ENCODE results near the gene DOCK8. TPM values are rescaled to one million over a fixed set of nuclear protein-coding genes. Genes with fewer than 3 reads are reported as not detected.
"Not testable (repeated sequence)": the region's sequence is repeated elsewhere in the genome, so short reads cannot be mapped to it uniquely, and the experiment has no call there.

DOCK8 gene
- total and polyA plus RNA-seq, 2 donors: 54.5 to 60.4 TPM

DNA sequence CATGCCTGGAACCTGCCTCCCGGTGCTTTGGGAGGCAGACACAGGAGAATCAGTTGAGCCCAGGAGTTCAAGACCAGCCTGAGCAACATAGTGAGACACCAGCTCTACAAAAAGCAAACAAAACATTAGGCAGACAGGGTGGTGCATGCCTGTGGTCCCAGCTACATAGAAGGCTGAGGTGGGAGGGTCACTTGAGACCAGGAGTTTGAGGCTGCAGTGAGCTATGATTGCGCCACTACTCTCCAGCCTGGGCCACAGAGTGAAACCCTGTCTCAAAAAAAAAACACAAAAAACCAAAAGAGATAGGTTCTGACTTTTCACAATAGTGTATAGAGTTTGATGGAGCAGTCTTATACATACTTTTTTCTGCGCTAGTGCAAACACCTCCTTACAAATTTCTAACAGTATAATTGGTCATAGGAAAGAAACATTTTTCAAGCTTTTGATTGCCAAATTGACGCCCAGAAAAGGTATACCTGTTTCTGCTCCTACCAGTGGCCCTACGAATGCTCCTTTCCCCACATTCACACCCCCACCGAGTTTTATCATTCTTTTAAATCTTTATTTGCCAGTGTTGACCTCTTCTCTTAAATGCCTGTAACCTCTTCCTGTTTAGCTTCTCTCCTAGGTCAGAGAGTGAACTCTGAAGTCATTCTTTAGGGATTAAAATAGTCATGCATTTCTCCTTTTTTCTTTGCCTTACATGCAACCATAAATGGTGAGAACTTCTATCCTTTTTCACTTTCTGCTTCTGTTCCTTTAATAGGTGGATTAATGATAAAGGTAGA lies 7.5 kb downstream of the DOCK8 start:
- Histone ChIP-seq H3K4me1 (ENCODE audit: control insufficient read depth in 2 of 2, insufficient read depth in 2 of 2, low read length in 2 of 2) (peaks cover 0 to 5% of the 10 kb centered on the region in 2 donors), H3K27me3 (ENCODE audit: control insufficient read depth in 2 of 2, insufficient read depth in 1 of 2, low read length in 1 of 2) (no peaks in the 10 kb centered on the region), H3K27ac (ENCODE audit: low read depth in 1 of 2, low read length in 1 of 2) (no peak overlapping the region), H3K9me3 (ENCODE audit: control insufficient read depth in 2 of 2, insufficient read depth in 1 of 2, low read length in 1 of 2) (no peaks in the 10 kb centered on the region), H3K4me3 (ENCODE audit: low read length in 2 of 2) (no peak overlapping the region), H3K36me3 (ENCODE audit: control insufficient read depth in 2 of 2, insufficient read depth in 2 of 2, low read length in 1 of 2) (no peaks in the 10 kb centered on the region)
- no peak for DNase-seq (ENCODE audit: low read depth in 6 of 9, low spot score in 9 of 9)
- 74% methylated on average over 6 of the region's 6 CpGs for WGBS

DNA sequence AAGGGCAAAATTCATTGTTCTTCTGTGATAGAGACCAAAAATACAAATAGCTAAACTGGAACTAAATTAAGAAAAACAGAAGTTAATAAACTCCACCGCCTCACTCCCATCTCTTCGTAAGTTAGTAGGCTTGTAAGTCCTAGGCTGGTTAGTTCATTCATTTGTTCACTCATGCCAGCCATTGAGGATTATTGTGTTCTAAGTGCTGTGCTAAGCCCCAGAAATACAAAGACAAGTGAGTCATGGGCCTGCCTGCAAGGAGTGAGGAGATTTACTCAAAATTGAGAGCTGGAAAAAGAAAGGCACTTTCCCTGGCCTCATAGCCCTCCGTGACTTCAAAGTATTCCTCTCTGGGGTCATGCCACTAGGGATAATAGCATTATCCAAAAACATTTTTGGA lies 8.5 kb downstream of the DOCK8 start:
- Histone ChIP-seq H3K36me3 (ENCODE audit: control insufficient read depth in 2 of 2, insufficient read depth in 2 of 2, low read length in 1 of 2) (no peaks in the 10 kb centered on the region), H3K9me3 (ENCODE audit: control insufficient read depth in 2 of 2, insufficient read depth in 1 of 2, low read length in 1 of 2) (no peaks in the 10 kb centered on the region), H3K27me3 (ENCODE audit: control insufficient read depth in 2 of 2, insufficient read depth in 1 of 2, low read length in 1 of 2) (no peaks in the 10 kb centered on the region), H3K4me3 (ENCODE audit: low read length in 2 of 2) (no peak overlapping the region), H3K27ac (ENCODE audit: low read depth in 1 of 2, low read length in 1 of 2) (no peak overlapping the region), H3K4me1 (ENCODE audit: control insufficient read depth in 2 of 2, insufficient read depth in 2 of 2, low read length in 2 of 2) (peaks cover 0 to 5% of the 10 kb centered on the region in 2 donors)
- DNase-seq (ENCODE audit: low read depth in 6 of 9, low spot score in 9 of 9): no peak
- WGBS: 82% methylated on average over 3 of the region's 3 CpGs

DNA sequence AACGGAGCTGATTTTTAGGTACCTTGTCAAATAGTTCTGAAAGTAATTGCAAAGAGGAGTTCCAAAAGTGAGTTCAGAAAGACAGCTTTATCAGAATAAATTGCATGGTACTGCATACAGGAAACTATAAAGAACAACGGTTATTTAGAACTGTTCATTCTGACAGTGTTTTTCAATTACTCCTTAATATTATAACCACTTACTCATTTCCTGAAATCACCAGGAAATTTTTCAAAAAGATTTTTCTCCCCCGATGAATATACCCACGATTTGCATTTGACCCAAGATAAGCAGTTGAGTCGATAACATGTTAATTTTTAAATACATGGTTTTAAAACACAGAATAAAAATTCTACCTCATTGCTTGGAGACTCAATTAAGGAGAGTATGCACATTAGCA lies 9.4 kb downstream of the DOCK8 start:
- Histone ChIP-seq H3K4me1 (ENCODE audit: control insufficient read depth in 2 of 2, insufficient read depth in 2 of 2, low read length in 2 of 2) (peaks cover 0 to 5% of the 10 kb centered on the region in 2 donors), H3K9me3 (ENCODE audit: control insufficient read depth in 2 of 2, insufficient read depth in 1 of 2, low read length in 1 of 2) (no peaks in the 10 kb centered on the region), H3K27me3 (ENCODE audit: control insufficient read depth in 2 of 2, insufficient read depth in 1 of 2, low read length in 1 of 2) (no peaks in the 10 kb centered on the region), H3K27ac (ENCODE audit: low read depth in 1 of 2, low read length in 1 of 2) (no peak overlapping the region), H3K36me3 (ENCODE audit: control insufficient read depth in 2 of 2, insufficient read depth in 2 of 2, low read length in 1 of 2) (no peaks in the 10 kb centered on the region), H3K4me3 (ENCODE audit: low read length in 2 of 2) (no peak overlapping the region)
- WGBS: 29% methylated on average over 5 of the region's 5 CpGs
- DNase-seq (ENCODE audit: low read depth in 6 of 9, low spot score in 9 of 9): no peak

DNA sequence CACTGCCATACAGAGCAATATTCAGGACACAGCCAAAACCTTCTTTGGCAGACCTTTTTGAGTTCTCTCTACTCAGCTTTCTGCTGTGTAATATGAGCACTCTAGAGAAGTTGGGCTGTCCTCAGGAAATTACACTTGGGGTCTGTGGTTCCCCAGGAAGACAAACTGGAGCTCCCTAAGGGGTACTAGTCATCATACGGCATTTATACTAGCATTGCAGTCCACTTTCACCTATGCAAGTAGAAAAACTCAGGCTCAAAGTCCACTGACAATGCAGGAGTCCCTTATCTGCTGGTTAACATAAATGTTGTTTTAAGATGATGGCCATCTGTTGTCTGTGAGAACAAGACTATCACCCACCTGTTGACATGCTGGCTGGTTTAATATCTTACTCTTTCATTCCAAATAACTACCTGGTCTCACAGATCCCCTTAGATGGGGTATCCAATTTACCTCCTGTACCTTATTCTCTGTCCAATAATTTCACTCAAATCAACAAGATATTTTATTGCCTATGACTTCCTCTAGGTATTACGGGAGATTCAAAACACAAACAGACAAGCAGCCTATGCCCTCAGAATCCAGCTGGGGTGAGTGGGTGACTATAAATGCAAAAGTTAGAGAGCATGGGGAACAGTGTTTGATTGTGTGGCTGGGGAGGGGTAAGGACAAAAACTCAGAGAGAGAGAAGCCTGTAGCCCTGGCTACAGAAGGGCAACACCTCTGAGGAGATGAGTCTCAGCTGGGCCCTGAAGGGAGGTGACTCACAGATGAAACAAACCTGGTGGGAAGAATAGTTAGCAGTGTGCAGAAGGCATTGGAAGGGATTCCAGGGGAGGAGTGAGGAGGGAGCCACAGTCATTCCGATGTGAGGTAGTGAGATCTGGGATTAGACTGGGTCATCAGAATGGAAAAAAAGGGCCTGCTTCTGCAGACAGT lies 10.2 kb downstream of the DOCK8 start:
- Histone ChIP-seq H3K4me3 (ENCODE audit: low read length in 2 of 2) (no peak overlapping the region), H3K9me3 (ENCODE audit: control insufficient read depth in 2 of 2, insufficient read depth in 1 of 2, low read length in 1 of 2) (no peaks in the 10 kb centered on the region), H3K27me3 (ENCODE audit: control insufficient read depth in 2 of 2, insufficient read depth in 1 of 2, low read length in 1 of 2) (no peaks in the 10 kb centered on the region), H3K36me3 (ENCODE audit: control insufficient read depth in 2 of 2, insufficient read depth in 2 of 2, low read length in 1 of 2) (no peaks in the 10 kb centered on the region), H3K27ac (ENCODE audit: low read depth in 1 of 2, low read length in 1 of 2) (no peak overlapping the region), H3K4me1 (ENCODE audit: control insufficient read depth in 2 of 2, insufficient read depth in 2 of 2, low read length in 2 of 2) (peaks cover 0 to 5% of the 10 kb centered on the region in 2 donors)
- no peak for DNase-seq (ENCODE audit: low read depth in 6 of 9, low spot score in 9 of 9)
- WGBS: 70% methylated on average over 3 of the region's 3 CpGs

DNA sequence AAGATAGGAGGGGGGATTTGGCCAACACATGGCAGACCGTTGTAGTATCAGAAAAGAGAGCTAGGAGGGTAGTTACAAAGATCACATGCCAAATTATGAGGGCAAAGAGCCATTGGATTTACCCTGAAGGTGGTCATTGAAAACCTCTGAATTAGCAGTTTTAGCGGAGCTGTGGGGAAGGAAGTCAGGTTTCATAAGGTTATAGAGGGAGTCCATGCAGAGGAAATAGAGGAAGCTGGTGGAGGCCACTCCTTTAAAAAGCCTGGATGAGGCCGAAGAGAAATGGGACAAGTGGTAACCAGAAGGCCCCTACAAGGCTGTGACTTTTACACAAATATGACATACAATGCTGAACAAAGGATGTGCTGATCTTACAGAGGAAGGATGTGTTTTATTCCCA lies 13.2 kb downstream of the DOCK8 start:
- peaks cover 0 to 2% of the 10 kb centered on the region in 2 donors for H3K4me1 ChIP-seq (ENCODE audit: control insufficient read depth in 2 of 2, insufficient read depth in 2 of 2, low read length in 2 of 2)
- WGBS: 73% methylated on average over 3 of the region's 3 CpGs
- DNase-seq (ENCODE audit: low read depth in 6 of 9, low spot score in 9 of 9): no peak

DNA sequence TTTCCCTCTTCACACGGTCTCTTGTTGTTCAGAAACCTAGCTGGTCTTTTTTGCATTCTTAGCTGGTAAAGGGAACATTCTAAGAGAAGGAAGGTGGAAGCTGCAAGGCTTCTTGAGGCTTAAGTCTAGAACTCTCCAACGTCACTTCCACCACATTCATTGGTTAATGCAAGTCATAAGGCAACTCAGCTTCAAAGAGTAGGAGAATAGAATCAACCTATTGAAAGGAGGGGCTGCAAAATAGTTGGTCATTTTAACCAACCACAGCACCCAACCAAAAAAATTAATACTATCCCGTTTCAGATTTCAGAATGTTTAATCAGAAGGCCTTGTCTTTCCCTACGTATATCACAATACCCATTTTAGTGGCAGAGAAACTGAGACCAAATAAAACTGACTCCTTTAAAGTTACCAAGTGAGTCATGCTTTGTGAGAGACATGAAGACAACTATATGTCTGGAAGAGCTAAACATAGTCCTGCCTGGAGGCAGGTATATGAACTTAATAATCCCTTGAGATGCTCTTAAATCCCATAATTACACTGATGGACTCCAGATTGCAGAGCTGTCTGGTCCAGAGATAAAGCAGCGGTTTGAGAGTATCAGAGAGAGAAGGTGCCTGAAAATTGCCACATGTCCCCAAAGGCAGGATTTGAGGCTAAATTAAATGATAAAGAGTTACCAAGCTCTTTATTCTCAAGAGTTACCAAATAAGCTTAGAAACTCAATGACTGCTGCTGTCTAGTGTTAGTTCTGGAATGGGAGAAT lies 14.4 kb downstream of the DOCK8 start:
- no peak overlapping the region for H3K4me3 ChIP-seq (ENCODE audit: low read length in 2 of 2)
- H3K9me3 ChIP-seq (ENCODE audit: control insufficient read depth in 2 of 2, insufficient read depth in 1 of 2, low read length in 1 of 2): no peaks in the 10 kb centered on the region
- H3K27ac ChIP-seq (ENCODE audit: low read depth in 1 of 2, low read length in 1 of 2): no peak overlapping the region
- no peaks in the 10 kb centered on the region for H3K27me3 ChIP-seq (ENCODE audit: control insufficient read depth in 2 of 2, insufficient read depth in 1 of 2, low read length in 1 of 2)
- no peaks in the 10 kb centered on the region for H3K36me3 ChIP-seq (ENCODE audit: control insufficient read depth in 2 of 2, insufficient read depth in 2 of 2, low read length in 1 of 2)
- H3K4me1 ChIP-seq (ENCODE audit: control insufficient read depth in 2 of 2, insufficient read depth in 2 of 2, low read length in 2 of 2): no peaks in the 10 kb centered on the region
- no peak for DNase-seq (ENCODE audit: low read depth in 6 of 9, low spot score in 9 of 9)
- 96% methylated on average over 5 of the region's 5 CpGs for WGBS

More for the DNA sequence above, 13.2 kb downstream of the DOCK8 start:
- Histone ChIP-seq H3K27me3 (ENCODE audit: control insufficient read depth in 2 of 2, insufficient read depth in 1 of 2, low read length in 1 of 2) (no peaks in the 10 kb centered on the region), H3K9me3 (ENCODE audit: control insufficient read depth in 2 of 2, insufficient read depth in 1 of 2, low read length in 1 of 2) (no peaks in the 10 kb centered on the region), H3K36me3 (ENCODE audit: control insufficient read depth in 2 of 2, insufficient read depth in 2 of 2, low read length in 1 of 2) (no peaks in the 10 kb centered on the region), H3K4me3 (ENCODE audit: low read length in 2 of 2) (no peak overlapping the region), H3K27ac (ENCODE audit: low read depth in 1 of 2, low read length in 1 of 2) (no peak overlapping the region)

DNA sequence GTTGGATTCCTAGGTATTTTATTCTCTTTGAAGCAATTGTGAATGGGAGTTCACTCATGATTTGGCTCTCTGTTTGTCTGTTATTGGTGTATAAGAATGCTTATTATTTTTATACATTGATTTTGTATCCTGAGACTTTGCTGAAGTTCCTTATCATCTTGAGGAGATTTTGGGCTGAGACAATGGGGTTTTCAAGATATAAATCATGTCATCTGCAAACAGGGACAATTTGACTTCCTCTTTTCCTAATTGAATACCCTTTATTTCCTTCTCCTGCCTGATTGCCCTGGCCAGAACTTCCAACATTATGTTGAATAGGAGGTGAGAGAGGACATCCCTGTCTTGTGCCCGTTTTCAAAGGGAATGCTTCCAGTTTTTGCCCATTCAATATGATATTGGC lies 17.0 kb downstream of the DOCK8 start:
- WGBS: 87% methylated on average over 1 of the region's 1 CpG
- not testable (repeated sequence) for H3K4me3 ChIP-seq (ENCODE audit: low read length in 2 of 2); H3K27ac ChIP-seq (ENCODE audit: low read depth in 1 of 2, low read length in 1 of 2); DNase-seq (ENCODE audit: low read depth in 6 of 9, low spot score in 9 of 9); H3K9me3 ChIP-seq (ENCODE audit: control insufficient read depth in 2 of 2, insufficient read depth in 1 of 2, low read length in 1 of 2); H3K36me3 ChIP-seq (ENCODE audit: control insufficient read depth in 2 of 2, insufficient read depth in 2 of 2, low read length in 1 of 2); H3K27me3 ChIP-seq (ENCODE audit: control insufficient read depth in 2 of 2, insufficient read depth in 1 of 2, low read length in 1 of 2); H3K4me1 ChIP-seq (ENCODE audit: control insufficient read depth in 2 of 2, insufficient read depth in 2 of 2, low read length in 2 of 2)

DNA sequence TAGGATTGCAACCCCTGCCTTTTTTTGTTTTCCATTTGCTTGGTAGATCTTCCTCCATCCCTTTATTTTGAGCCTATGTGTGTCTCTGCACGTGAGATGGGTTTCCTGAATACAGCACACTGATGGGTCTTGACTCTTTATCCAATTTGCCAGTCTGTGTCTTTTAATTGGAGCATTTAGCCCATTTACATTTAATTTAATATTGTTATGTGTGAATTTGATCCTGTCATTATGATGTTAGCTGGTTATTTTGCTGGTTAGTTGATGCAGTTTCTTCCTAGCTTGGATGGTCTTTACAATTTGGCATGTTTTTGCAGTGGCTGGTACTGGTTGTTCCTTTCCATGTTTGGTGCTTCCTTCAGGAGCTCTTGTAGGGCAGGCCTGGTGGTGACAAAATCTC lies 19.0 kb downstream of the DOCK8 start:
- H3K27me3 ChIP-seq (ENCODE audit: control insufficient read depth in 2 of 2, insufficient read depth in 1 of 2, low read length in 1 of 2); H3K9me3 ChIP-seq (ENCODE audit: control insufficient read depth in 2 of 2, insufficient read depth in 1 of 2, low read length in 1 of 2); H3K4me1 ChIP-seq (ENCODE audit: control insufficient read depth in 2 of 2, insufficient read depth in 2 of 2, low read length in 2 of 2); H3K4me3 ChIP-seq (ENCODE audit: low read length in 2 of 2); H3K36me3 ChIP-seq (ENCODE audit: control insufficient read depth in 2 of 2, insufficient read depth in 2 of 2, low read length in 1 of 2); DNase-seq (ENCODE audit: low read depth in 6 of 9, low spot score in 9 of 9); H3K27ac ChIP-seq (ENCODE audit: low read depth in 1 of 2, low read length in 1 of 2): not testable (repeated sequence)
- WGBS: no CpG with 5 or more reads among the region's 1 CpG

Measured in thymus (tissue), 11 donors.